DOHH2 (cell line): ENCODE measurements around the gene PARD6B.
"Not testable (repeated sequence)": the region's sequence is repeated elsewhere in the genome, so short reads cannot be mapped to it uniquely, and the experiment has no call there.

Experiments
- EZH2phosphoT487 ChIP-seq: fragments of 200-600 bp; sonication (generic); IDR thresholded peaks from 2 replicates; pipeline ENCODE4 v1.6.1; 2017; ENCODE audit warnings: borderline replicate concordance, mild to moderate bottlenecking, antibody characterized with exemption, low read length, moderate library complexity, mixed read lengths
- TF ChIP-seq, protein P1 (sequence below): fragments of 200-600 bp; sonication (generic); IDR thresholded peaks from one replicate; pipeline ENCODE4 v1.5.1; 2014; ENCODE audit warnings: antibody characterized with exemption, mild to moderate bottlenecking, low read depth, low read length; ENCODE audit not compliant: poor library complexity, severe bottlenecking

DNA sequence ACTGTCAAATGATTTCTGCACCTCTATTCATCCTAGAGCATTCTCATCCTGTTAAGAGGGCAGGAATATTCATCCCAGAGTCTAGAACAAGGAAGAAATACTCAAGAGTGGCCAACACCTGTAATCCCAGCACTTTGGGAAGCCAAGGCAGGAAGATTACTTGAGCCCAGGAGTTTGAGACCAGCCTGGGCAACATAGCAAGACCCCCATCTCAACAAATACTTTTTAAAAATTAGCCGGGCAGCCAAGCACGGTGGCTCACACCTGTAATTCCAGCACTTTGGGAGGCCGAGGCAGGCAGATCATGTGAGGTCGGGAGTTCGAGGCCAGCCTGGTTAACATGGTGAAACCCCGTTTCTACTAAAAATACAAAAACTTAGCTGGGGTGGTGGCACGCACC lies 33.1 kb upstream of the PARD6B start:
- TF ChIP-seq, protein P1, sequence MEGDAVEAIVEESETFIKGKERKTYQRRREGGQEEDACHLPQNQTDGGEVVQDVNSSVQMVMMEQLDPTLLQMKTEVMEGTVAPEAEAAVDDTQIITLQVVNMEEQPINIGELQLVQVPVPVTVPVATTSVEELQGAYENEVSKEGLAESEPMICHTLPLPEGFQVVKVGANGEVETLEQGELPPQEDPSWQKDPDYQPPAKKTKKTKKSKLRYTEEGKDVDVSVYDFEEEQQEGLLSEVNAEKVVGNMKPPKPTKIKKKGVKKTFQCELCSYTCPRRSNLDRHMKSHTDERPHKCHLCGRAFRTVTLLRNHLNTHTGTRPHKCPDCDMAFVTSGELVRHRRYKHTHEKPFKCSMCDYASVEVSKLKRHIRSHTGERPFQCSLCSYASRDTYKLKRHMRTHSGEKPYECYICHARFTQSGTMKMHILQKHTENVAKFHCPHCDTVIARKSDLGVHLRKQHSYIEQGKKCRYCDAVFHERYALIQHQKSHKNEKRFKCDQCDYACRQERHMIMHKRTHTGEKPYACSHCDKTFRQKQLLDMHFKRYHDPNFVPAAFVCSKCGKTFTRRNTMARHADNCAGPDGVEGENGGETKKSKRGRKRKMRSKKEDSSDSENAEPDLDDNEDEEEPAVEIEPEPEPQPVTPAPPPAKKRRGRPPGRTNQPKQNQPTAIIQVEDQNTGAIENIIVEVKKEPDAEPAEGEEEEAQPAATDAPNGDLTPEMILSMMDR = not testable (repeated sequence)
- TF ChIP-seq EZH2phosphoT487 = not testable (repeated sequence)
